ENCODE measurements around the gene SULT1C3. TPM values are rescaled to one million over a fixed set of nuclear protein-coding genes. Genes with fewer than 3 reads are reported as not detected.

The SULT1C3 gene
- total RNA-seq, 1 donor from 2014 or later = not detected

- TF ChIP-seq CTCF (IDR thresholded peaks at IDR 0.05; ENCODE audit: insufficient read depth, low read depth, low read length) (no peak), EZH2 (IDR thresholded peaks at IDR 0.05; ENCODE audit: insufficient read depth, low read length) (no peak)
- Histone ChIP-seq H3K27ac (ENCODE audit: low read depth, low read length) (no peak overlapping the region), H2AFZ (ENCODE audit: low read depth, low read length) (no peak overlapping the region), H3K4me2 (ENCODE audit: low read length) (no peak overlapping the region), H3K27me3 (ENCODE audit: insufficient read depth, low read length) (no peaks in the 10 kb centered on the region), H3K4me3 (ENCODE audit: insufficient read depth, low read depth, low read length) (no peak overlapping the region), H3K4me1 (ENCODE audit: insufficient read depth, low read length) (no peaks in the 10 kb centered on the region), H3K9me3 (ENCODE audit: insufficient read depth, low read depth, low read length) (peaks cover 6% of the 10 kb centered on the region), H3K36me3 (ENCODE audit: insufficient read depth, low read length) (no peaks in the 10 kb centered on the region), H4K20me1 (ENCODE audit: insufficient read depth, low read length) (no peaks in the 10 kb centered on the region), H3K9ac (ENCODE audit: low read length) (no peak overlapping the region), H3K79me2 (ENCODE audit: insufficient read depth, low read length) (no peaks in the 10 kb centered on the region)
- Mint-ChIP-seq H3K4me3 (ENCODE audit: unreplicated experiment) (no peak overlapping the region), H3K27ac (ENCODE audit: unreplicated experiment) (no peak overlapping the region), H3K27me3 (ENCODE audit: low read depth, unreplicated experiment) (no peaks in the 10 kb centered on the region), H3K9me3 (ENCODE audit: unreplicated experiment) (peaks cover 11% of the 10 kb centered on the region), H3K36me3 (ENCODE audit: low read depth, unreplicated experiment) (peaks cover 3% of the 10 kb centered on the region), H3K4me1 (ENCODE audit: low read depth, unreplicated experiment) (no peaks in the 10 kb centered on the region)
- FAIRE-seq = no peak
- no peak for DNase-seq (ENCODE audit: low read depth)
Observed at GRCh38 chr2:108222261-108222660, 17.5 kb upstream of the SULT1C3 start.

GRCh38 chr2:108223573-108223972, 16.2 kb upstream of the SULT1C3 start:
- no peak overlapping the region for H3K4me3 ChIP-seq (ENCODE audit: insufficient read depth, low read depth, low read length)
- Mint-ChIP-seq H3K4me3 (ENCODE audit: unreplicated experiment) (no peak overlapping the region), H3K27me3 (ENCODE audit: low read depth, unreplicated experiment) (no peaks in the 10 kb centered on the region), H3K27ac (ENCODE audit: unreplicated experiment) (no peak overlapping the region), H3K4me1 (ENCODE audit: low read depth, unreplicated experiment) (no peaks in the 10 kb centered on the region), H3K9me3 (ENCODE audit: unreplicated experiment) (peaks cover 11% of the 10 kb centered on the region), H3K36me3 (ENCODE audit: low read depth, unreplicated experiment) (peaks cover 3% of the 10 kb centered on the region)
- H3K79me2 ChIP-seq (ENCODE audit: insufficient read depth, low read length) = no peaks in the 10 kb centered on the region
- H3K36me3 ChIP-seq (ENCODE audit: insufficient read depth, low read length) = no peaks in the 10 kb centered on the region
- DNase-seq (ENCODE audit: low read depth) (no peak), FAIRE-seq (no peak)
- H3K4me1 ChIP-seq (ENCODE audit: insufficient read depth, low read length) = no peaks in the 10 kb centered on the region
- H3K27me3 ChIP-seq (ENCODE audit: insufficient read depth, low read length) = no peaks in the 10 kb centered on the region
- no peaks in the 10 kb centered on the region for H4K20me1 ChIP-seq (ENCODE audit: insufficient read depth, low read length)
- H3K27ac ChIP-seq (ENCODE audit: low read depth, low read length) = no peak overlapping the region
- peaks cover 6% of the 10 kb centered on the region for H3K9me3 ChIP-seq (ENCODE audit: insufficient read depth, low read depth, low read length)
- no peak overlapping the region for H3K9ac ChIP-seq (ENCODE audit: low read length)
- no peak overlapping the region for H2AFZ ChIP-seq (ENCODE audit: low read depth, low read length)
- TF ChIP-seq EZH2 (IDR thresholded peaks at IDR 0.05; ENCODE audit: insufficient read depth, low read length) (no peak), CTCF (IDR thresholded peaks at IDR 0.05; ENCODE audit: insufficient read depth, low read depth, low read length) (no peak)
- H3K4me2 ChIP-seq (ENCODE audit: low read length) = no peak overlapping the region

- H3K9me3 ChIP-seq (ENCODE audit: insufficient read depth, low read depth, low read length) = peaks cover 6% of the 10 kb centered on the region
- H3K9me3 Mint-ChIP-seq (ENCODE audit: unreplicated experiment) = peaks cover 11% of the 10 kb centered on the region
- no peaks in the 10 kb centered on the region for H3K36me3 ChIP-seq (ENCODE audit: insufficient read depth, low read length)
- DNase-seq (ENCODE audit: low read depth) (no peak), FAIRE-seq (no peak)
- no peaks in the 10 kb centered on the region for H4K20me1 ChIP-seq (ENCODE audit: insufficient read depth, low read length)
- no peak overlapping the region for H3K4me3 ChIP-seq (ENCODE audit: insufficient read depth, low read depth, low read length)
- no peaks in the 10 kb centered on the region for H3K4me1 Mint-ChIP-seq (ENCODE audit: low read depth, unreplicated experiment)
- H3K27ac Mint-ChIP-seq (ENCODE audit: unreplicated experiment) = peak overlapping the region; percentile 24
- H3K79me2 ChIP-seq (ENCODE audit: insufficient read depth, low read length) = no peaks in the 10 kb centered on the region
- H3K4me3 Mint-ChIP-seq (ENCODE audit: unreplicated experiment) = no peak overlapping the region
- no peaks in the 10 kb centered on the region for H3K4me1 ChIP-seq (ENCODE audit: insufficient read depth, low read length)
- H3K27ac ChIP-seq (ENCODE audit: low read depth, low read length) = no peak overlapping the region
- H3K36me3 Mint-ChIP-seq (ENCODE audit: low read depth, unreplicated experiment) = peaks cover 3% of the 10 kb centered on the region
- TF ChIP-seq EZH2 (IDR thresholded peaks at IDR 0.05; ENCODE audit: insufficient read depth, low read length) (no peak), CTCF (IDR thresholded peaks at IDR 0.05; ENCODE audit: insufficient read depth, low read depth, low read length) (no peak)
- no peaks in the 10 kb centered on the region for H3K27me3 Mint-ChIP-seq (ENCODE audit: low read depth, unreplicated experiment)
- H3K9ac ChIP-seq (ENCODE audit: low read length) = no peak overlapping the region
- H3K4me2 ChIP-seq (ENCODE audit: low read length) = no peak overlapping the region
- H2AFZ ChIP-seq (ENCODE audit: low read depth, low read length) = no peak overlapping the region
- no peaks in the 10 kb centered on the region for H3K27me3 ChIP-seq (ENCODE audit: insufficient read depth, low read length)
Observed at GRCh38 chr2:108224022-108224421, 15.7 kb upstream of the SULT1C3 start.

Data from astrocyte (in vitro differentiated cells and primary cell).